HL-60/S4 (cell line): Measurements from ENCODE around the gene SPTBN5.

Experiments used
- in situ Hi-C: fragments of 300-500 bp; cut with MboI; formaldehyde crosslinking; loops from 2 replicates; pipeline ENCODE4 v1.14.3; 2022; ENCODE audit warnings: low sequenced_read_pairs

SPTBN5 gene

DNA sequence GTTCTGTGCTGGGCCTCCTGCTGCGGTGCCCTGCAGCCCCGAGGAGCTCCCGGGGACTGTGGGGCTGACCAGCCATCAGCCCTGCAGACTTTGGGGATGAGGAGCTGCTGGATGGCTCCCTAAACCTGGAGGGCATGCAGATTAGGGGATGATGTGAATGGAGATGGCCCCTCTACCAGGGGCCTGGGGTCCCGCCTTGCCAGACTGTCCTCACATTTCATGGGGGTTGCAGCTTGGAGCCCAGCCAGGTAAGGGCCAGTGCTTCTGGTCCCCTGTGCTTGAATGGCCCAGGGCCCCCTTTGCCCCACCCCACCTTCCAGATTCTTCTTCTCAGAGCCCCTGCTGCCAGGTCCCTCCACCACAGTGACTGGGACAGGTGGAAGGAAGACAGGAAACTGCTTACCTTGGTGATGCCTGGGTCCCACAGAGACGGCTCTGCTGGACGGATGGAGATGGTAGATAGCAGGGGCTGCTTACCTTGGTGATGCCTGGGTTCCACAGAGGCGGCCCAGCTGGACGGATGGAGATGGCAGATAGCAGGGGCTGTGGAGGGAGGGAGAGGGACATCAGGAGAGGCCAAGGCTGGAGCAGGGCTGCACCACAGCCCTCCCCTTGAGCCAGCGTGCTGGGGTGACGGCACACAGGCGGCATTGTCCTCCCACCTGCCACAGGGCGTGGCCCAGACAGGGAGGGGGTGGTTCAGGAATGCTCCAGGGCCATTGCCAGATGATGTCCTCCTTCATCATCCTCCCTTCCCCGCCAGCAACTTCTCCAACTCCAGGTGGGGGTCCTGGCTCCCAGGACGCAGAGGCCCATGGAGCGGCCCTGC lies at the start of gene SPTBN5:
TSS of gene SPTBN5 (minus strand) at position 632 of the 829 bp plus-strand sequence. CDS start at position 76, 556 bp downstream.
- in situ Hi-C loops, result no loop called here

DNA sequence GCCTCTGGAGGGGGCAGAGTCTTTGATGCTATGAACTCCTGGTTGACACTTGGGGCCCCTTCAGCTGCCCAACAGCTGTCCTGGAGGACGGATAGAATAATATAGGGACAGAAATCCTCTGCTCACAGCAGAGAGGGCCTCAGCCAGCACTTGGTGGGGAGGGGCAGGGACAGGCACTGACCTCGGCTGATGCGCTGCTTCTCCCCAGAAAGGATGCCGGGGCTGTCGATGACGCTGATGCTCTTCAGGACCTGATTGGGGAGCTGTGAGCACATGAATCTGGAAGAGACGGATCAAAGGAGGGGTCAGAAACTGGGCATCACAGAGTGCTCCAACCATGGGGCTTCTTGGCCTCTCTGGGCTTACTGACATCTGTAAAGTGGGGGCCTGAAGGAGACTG lies 49.0 kb upstream of the SPTBN5 start:
- in situ Hi-C loops, result no loop called here

DNA sequence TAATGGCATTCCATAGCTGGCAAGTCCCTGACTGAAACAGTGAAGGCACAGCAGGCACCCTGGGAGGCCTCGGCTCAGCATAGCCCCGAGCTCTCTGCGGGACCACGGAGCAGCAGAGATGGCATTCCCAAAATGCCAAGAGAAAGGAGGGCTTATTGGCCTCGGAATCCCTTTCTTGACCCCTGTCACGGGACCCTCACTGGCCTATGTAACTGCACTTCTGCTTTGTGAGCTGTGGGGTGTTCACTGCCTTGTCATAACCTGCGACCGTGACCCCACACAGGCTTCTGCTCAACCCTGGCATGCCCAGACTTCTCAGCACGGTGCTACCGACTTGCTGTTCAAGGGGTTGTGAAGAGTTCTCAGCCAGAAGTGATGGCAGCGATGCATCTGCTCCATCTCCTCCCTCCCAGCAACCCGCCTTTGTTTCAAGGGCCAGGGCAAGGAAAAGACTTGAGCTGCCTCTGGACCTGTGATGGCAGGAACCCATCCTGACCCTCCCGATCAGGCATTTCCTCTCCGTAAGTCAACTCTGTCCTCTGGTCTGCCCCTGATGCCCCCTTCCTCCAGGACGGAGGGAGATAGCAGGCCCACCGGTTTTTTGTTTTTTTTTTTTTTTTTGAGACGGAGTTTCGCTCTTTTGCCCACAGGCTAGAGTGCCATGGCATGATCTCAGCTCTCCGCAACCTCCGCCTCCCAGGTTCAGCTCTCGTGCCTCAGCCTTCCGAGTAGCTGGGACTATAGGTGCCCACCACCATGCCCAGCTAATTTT lies 48.0 kb upstream of the SPTBN5 start:
- in situ Hi-C loops, result no loop called here

- in situ Hi-C loops, result no loop called here
Observed at GRCh38 chr15:41940441-41940857, 46.6 kb upstream of the SPTBN5 start.

DNA sequence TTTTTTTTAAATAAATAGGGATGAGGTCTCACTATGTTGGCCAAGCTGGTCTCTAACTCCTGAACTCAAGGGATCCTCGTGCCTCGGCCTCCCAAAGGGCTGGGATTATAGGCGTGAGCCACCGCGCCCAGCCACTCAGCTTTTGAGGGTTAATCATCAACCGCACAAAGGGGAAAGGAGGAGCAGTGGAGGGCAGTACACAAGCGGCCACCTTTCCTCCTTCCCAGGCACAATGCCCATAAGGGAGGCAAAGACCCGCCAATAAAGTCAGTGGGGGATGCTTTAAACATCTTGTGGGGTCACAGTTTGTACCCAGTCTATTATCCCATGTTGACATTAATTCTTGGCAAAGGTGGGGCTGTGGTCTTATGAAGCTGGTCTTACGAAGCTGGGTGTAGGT lies 46.1 kb upstream of the SPTBN5 start:
- in situ Hi-C loops, result no loop called here

- in situ Hi-C loops, result no loop called here
Observed at GRCh38 chr15:41937568-41937923, 43.7 kb upstream of the SPTBN5 start.

DNA sequence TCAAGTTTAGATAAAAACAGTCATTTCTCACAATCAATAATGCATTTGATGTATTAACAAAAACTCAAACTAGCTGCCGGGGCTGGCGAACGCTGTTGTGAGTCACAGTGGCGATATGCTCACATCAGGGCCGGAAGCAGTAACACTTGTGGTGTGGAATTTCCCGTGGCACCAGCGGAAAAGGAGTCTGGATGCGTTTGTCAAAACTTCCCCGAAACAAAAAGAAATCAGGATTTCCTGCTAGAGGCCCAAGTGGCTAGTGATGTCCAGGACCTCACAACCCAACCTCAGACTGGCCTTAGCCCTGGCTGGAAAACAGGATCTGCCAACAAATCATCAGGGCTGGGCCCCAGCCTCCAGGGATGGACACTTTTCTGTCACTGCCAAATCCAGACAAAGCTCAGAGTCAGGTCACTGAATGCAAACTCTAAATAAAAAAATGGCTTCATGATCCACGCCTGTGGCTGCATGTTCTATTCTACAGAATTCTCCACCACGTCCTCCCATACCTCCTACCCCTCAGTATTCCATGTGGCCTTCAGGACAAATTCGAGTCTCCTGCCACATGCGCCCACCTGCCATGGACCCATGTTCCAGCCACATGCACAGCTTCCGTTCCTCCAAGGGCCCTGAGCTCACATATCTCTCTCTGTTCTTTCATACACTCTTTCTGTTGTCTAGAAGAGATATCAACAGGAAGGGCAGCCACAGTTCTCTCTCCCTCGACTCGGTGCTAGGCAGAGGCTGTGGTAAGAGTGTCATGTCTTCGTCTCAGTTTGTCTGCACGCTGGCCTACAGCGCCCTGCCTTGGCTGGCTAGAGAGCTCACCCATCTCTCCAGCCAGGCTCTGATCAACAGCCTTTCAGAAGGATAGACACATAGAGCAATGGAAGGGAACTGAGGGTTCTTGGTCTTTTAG lies 43.1 kb upstream of the SPTBN5 start:
- in situ Hi-C loops, result no loop called here

GRCh38 chr15:41936155-41936554 lies 42.3 kb upstream of the SPTBN5 start:
- in situ Hi-C loops, result no loop called here

DNA sequence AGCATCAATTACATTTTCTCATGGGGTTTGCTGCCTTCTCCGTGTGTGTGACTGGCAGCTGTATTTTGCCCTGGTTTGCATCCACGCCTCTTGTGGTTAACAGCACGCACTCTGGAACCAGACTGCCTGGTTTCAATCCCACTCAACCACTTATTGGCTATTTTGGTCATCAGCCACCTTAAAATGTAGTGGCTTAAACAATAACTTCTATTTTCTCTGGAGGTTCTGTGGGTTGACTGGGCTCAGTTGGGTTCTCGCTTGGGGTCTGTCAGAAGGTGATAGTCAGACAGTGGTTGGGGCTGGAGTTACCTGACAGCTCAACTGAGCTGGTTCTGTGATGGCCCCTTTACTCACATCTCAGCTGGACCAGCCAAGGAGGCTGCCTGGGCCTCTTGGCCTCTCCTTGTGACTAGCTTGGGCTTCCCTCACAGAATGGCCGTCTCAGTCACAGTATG lies 41.7 kb upstream of the SPTBN5 start:
- in situ Hi-C loops, result no loop called here

GRCh38 chr15:41934843-41935242 lies 41.0 kb upstream of the SPTBN5 start:
- in situ Hi-C loops, result no loop called here

DNA sequence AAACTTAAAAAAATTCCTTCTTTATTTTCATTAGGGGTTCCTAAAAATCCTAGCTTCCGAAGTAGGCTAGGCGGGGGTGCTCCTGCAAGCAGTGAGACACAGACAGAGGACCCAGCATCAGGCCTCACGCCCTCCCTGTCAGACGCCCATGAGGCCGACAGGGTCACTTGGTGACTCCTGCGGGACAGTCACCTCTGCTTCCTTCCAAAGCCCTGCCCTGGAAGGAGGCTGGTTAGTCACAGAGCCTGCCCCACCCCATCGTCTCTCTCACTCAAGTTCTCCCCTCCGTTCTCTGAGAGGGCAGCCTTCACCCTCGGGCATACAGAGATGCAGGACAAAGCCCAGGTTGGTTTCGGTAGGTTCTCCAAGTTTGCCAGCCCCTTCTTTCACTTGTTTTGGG lies 39.9 kb upstream of the SPTBN5 start:
- in situ Hi-C loops, result no loop called here

DNA sequence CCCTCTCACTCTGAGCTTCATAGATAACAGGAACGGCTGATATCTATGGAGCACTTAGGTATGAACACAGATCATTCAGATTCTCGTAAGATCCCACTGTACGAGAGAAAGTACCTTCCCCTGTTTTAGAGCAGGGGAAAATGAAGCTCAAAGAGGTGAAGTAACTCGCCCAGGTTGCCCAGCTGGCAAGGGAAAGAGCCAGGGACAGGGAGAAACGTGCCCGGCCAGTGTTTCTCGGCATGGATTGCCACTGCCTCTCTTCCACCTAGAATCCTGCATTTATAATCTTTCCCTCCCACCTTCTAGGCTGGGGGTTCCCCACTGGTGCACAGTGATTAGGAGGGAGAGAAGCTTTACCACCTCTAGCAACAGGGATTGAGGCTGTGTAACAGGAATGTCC lies 39.5 kb upstream of the SPTBN5 start:
- in situ Hi-C loops, result no loop called here

- in situ Hi-C loops, result no loop called here
Observed at GRCh38 chr15:41932511-41933289, 38.8 kb upstream of the SPTBN5 start.

- in situ Hi-C loops, result no loop called here
Observed at GRCh38 chr15:41932101-41932500, 38.2 kb upstream of the SPTBN5 start.

DNA sequence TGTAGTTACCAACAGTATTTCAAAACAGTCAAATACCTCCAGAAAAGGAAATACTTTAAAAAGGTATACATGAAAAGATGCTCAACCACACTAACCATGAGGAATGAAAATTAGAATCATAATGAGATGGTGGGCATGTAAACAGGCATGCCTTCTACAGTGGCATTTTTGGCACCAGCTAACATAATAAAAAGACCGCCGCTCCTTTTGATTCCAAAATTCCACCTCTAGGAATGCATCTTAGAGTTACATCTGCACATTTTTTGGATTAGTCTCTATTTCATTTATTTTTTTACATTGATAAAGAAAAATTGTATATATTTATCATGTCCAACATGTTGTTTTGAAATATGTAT lies 37.0 kb upstream of the SPTBN5 start:
- in situ Hi-C loops, result no loop called here

- in situ Hi-C loops, result no loop called here
Observed at GRCh38 chr15:41930221-41930866, 36.5 kb upstream of the SPTBN5 start.

GRCh38 chr15:41928637-41929620 lies 35.1 kb upstream of the SPTBN5 start:
- in situ Hi-C loops, result no loop called here

- in situ Hi-C loops, result no loop called here
Observed at GRCh38 chr15:41928100-41928499, 34.2 kb upstream of the SPTBN5 start.

DNA sequence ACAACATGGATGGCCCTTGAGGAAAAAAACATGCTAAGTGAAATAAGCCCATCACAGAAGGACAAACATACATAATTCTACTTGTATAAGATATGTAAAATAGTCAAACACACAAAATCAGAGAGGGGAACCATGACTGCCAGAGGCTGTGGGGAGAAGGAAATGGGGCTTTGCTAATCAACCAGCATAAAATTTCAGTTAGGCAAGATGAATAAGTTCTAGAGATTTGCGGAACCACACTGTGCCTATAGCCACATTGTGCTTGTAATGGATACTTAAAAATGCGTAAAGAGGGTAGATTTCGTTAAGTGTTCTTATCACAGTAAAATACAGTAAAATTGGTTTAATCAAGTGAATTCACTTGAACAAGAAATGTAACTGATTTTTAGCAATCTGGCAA lies 33.7 kb upstream of the SPTBN5 start:
- in situ Hi-C loops, result no loop called here
